ENCODE data around the gene SH2B3. TPM values are rescaled to one million over a fixed set of nuclear protein-coding genes. Genes with fewer than 3 reads are reported as not detected.
A peak's percentile ranks its signal among the peaks of the same experiment; 100 is the strongest.

The SH2B3 gene
- total RNA-seq, 1 donor from 2014 or later, result 24.1 TPM

DNA sequence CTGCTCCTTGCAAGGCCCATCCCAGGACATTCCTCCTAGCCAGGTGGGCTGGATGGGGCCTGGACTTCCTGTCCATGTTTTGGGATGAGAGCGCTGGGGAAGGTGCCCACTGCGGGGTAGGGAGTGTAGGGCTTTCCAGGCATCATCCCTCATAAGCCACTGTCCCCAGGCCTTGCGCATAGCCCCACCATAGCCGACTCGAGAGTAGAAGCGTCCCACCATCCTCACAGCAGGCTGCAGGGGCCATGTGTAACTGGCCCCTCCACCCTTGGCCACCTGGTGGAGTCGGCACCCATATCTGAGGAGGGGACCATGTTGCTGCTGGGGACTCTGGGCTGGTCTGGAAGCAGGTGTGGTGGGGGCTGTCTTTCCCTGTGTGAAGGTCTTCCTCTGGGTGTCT lies 30.5 kb downstream of the SH2B3 start:
- Histone ChIP-seq H3K27ac (peak overlapping the region; percentile 71), H3K9me3 (no peaks in the 10 kb centered on the region), H3K4me3 (no peak overlapping the region), H3K36me3 (no peaks in the 10 kb centered on the region), H3K27me3 (no peaks in the 10 kb centered on the region), H3K4me1 (peaks cover 81% of the 10 kb centered on the region)
- TF ChIP-seq POLR2A (IDR thresholded peaks at IDR 0.05) (no peak), CTCF (IDR thresholded peaks at IDR 0.05) (no peak), POLR2AphosphoS5 (IDR thresholded peaks at IDR 0.05; ENCODE audit: insufficient read depth in 1 of 2, low read depth in 1 of 2) (no peak)
- DNase-seq (ENCODE audit: extremely low spot score in 2 of 2), result no peak
- intact Hi-C loops (cut with DNase I), result no loop called here

- H3K27me3 ChIP-seq, result no peaks in the 10 kb centered on the region
- H3K4me1 ChIP-seq, result peaks cover 76% of the 10 kb centered on the region
- H3K36me3 ChIP-seq, result no peaks in the 10 kb centered on the region
- peak overlapping the region; percentile 71 for H3K27ac ChIP-seq
- DNase-seq (ENCODE audit: extremely low spot score in 2 of 2), result no peak
- TF ChIP-seq POLR2AphosphoS5 (IDR thresholded peaks at IDR 0.05; ENCODE audit: insufficient read depth in 1 of 2, low read depth in 1 of 2) (no peak), CTCF (IDR thresholded peaks at IDR 0.05) (no peak), POLR2A (IDR thresholded peaks at IDR 0.05) (no peak)
- intact Hi-C loops (cut with DNase I), result no loop called here
- H3K9me3 ChIP-seq, result no peaks in the 10 kb centered on the region
- no peak overlapping the region for H3K4me3 ChIP-seq
Measured at GRCh38 chr12:111436811-111437210, 31.1 kb downstream of the SH2B3 start.

GRCh38 chr12:111437816-111438454 lies 32.2 kb downstream of the SH2B3 start:
- H3K4me3 ChIP-seq, result no peak overlapping the region
- peaks cover 75% of the 10 kb centered on the region for H3K4me1 ChIP-seq
- no peak for DNase-seq (ENCODE audit: extremely low spot score in 2 of 2)
- H3K9me3 ChIP-seq, result no peaks in the 10 kb centered on the region
- peaks cover 0 to 5% of the 10 kb centered on the region in 2 donors for H3K36me3 ChIP-seq
- no peaks in the 10 kb centered on the region for H3K27me3 ChIP-seq
- peak overlapping the region; percentile 71 for H3K27ac ChIP-seq
- TF ChIP-seq POLR2A (IDR thresholded peaks at IDR 0.05) (no peak), POLR2AphosphoS5 (IDR thresholded peaks at IDR 0.05; ENCODE audit: insufficient read depth in 1 of 2, low read depth in 1 of 2) (no peak), CTCF (IDR thresholded peaks at IDR 0.05) (no peak)
- intact Hi-C loops (cut with DNase I), result no loop called here

DNA sequence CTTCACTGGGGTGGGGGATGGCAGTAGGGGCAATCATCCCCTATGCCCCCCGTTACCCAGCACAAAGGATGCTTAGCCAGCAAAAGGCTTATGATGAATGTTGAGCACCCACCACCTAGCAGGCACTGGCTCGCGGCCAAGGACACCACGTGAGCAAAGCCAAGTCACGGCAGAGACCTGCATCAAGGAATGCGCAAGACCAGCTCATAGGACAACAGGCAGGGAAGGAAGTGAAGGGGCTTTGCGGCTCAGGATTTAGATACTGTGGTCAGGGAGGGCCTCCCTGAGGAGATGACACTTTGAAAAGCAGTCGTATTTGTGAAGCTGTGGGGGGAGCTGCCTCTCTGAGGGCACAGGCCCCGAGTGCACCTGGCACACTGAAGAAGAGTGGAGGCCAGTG lies 32.8 kb downstream of the SH2B3 start:
- H3K9me3 ChIP-seq, result no peaks in the 10 kb centered on the region
- peaks cover 0 to 5% of the 10 kb centered on the region in 2 donors for H3K36me3 ChIP-seq
- no peak for DNase-seq (ENCODE audit: extremely low spot score in 2 of 2)
- no peaks in the 10 kb centered on the region for H3K27me3 ChIP-seq
- intact Hi-C loops (cut with DNase I), result no loop called here
- TF ChIP-seq POLR2AphosphoS5 (IDR thresholded peaks at IDR 0.05; ENCODE audit: insufficient read depth in 1 of 2, low read depth in 1 of 2), result no peak
- TF ChIP-seq CTCF (IDR thresholded peaks at IDR 0.05), result no peak
- TF ChIP-seq POLR2A (IDR thresholded peaks at IDR 0.05), result no peak
- H3K4me1 ChIP-seq, result peaks cover 75% of the 10 kb centered on the region
- no peak overlapping the region for H3K4me3 ChIP-seq
- H3K27ac ChIP-seq, result peak overlapping the region; percentile 71

- no peak for DNase-seq (ENCODE audit: extremely low spot score in 2 of 2)
- Histone ChIP-seq H3K27ac (peak overlapping the region; percentile 39), H3K36me3 (peaks cover 0 to 5% of the 10 kb centered on the region in 2 donors), H3K9me3 (no peaks in the 10 kb centered on the region), H3K4me3 (no peak overlapping the region), H3K27me3 (no peaks in the 10 kb centered on the region), H3K4me1 (peaks cover 75% of the 10 kb centered on the region)
- intact Hi-C loops (cut with DNase I), result no loop called here
- TF ChIP-seq POLR2A (IDR thresholded peaks at IDR 0.05) (no peak), CTCF (IDR thresholded peaks at IDR 0.05) (no peak), POLR2AphosphoS5 (IDR thresholded peaks at IDR 0.05; ENCODE audit: insufficient read depth in 1 of 2, low read depth in 1 of 2) (no peak)
Measured at GRCh38 chr12:111439657-111440151, 34.0 kb downstream of the SH2B3 start.

Measured in vagina (tissue), 2 donors.